ENCODE measurements around the gene KIRREL3. TPM values are rescaled to one million over a fixed set of nuclear protein-coding genes. Genes with fewer than 3 reads are reported as not detected.

The KIRREL3 gene
- total and polyA plus RNA-seq, 9 donors = 0.25 to 5.3 (median 0.48) TPM

GRCh38 chr11:126653040-126653439 lies 347.5 kb downstream of the KIRREL3 start:
- Histone ChIP-seq H3K4me3 (no peak overlapping the region), H3K9me3 (no peaks in the 10 kb centered on the region), H3K27ac (no peak overlapping the region), H3K4me1 (ENCODE audit: insufficient read depth) (no peaks in the 10 kb centered on the region), H3K27me3 (no peaks in the 10 kb centered on the region), H3K36me3 (no peaks in the 10 kb centered on the region)
- intact Hi-C loops (cut with DNase I) = no loop called here
- no peak for DNase-seq
- 81 to 83% (median 82%) methylated on average over 8 of the region's 8 CpGs for WGBS, 3 donors
- TF ChIP-seq POLR2A (IDR thresholded peaks at IDR 0.05) (no peak), CTCF (IDR thresholded peaks at IDR 0.05) (no peak), EP300 (IDR thresholded peaks at IDR 0.05) (no peak)

- no peaks in the 10 kb centered on the region for H3K36me3 ChIP-seq
- H3K9me3 ChIP-seq = no peaks in the 10 kb centered on the region
- intact Hi-C loops (cut with DNase I) = no loop called here
- DNase-seq = no peak
- H3K4me3 ChIP-seq = no peak overlapping the region
- 57 to 61% (median 61%) methylated on average over 5 of the region's 5 CpGs for WGBS, 3 donors
- TF ChIP-seq CTCF (IDR thresholded peaks at IDR 0.05) (no peak), POLR2A (IDR thresholded peaks at IDR 0.05) (no peak), EP300 (IDR thresholded peaks at IDR 0.05) (no peak)
- H3K4me1 ChIP-seq (ENCODE audit: insufficient read depth) = no peaks in the 10 kb centered on the region
- no peak overlapping the region for H3K27ac ChIP-seq
- H3K27me3 ChIP-seq = no peaks in the 10 kb centered on the region
Measured at GRCh38 chr11:126647735-126648134, 352.8 kb downstream of the KIRREL3 start.

GRCh38 chr11:126646701-126647557 lies 353.6 kb downstream of the KIRREL3 start:
- H3K27ac ChIP-seq = no peak overlapping the region
- intact Hi-C loops (cut with DNase I) = no loop called here
- TF ChIP-seq EP300 (IDR thresholded peaks at IDR 0.05) (no peak), POLR2A (IDR thresholded peaks at IDR 0.05) (no peak), CTCF (IDR thresholded peaks at IDR 0.05) (no peak)
- H3K27me3 ChIP-seq = no peaks in the 10 kb centered on the region
- no peaks in the 10 kb centered on the region for H3K9me3 ChIP-seq
- DNase-seq = no peak
- H3K4me1 ChIP-seq (ENCODE audit: insufficient read depth) = no peaks in the 10 kb centered on the region
- no peaks in the 10 kb centered on the region for H3K36me3 ChIP-seq
- no peak overlapping the region for H3K4me3 ChIP-seq
- WGBS, 3 donors = 81 to 86% (median 82%) methylated on average over 10 of the region's 10 CpGs

- Histone ChIP-seq H3K27me3 (no peaks in the 10 kb centered on the region), H3K36me3 (no peaks in the 10 kb centered on the region), H3K4me3 (no peak overlapping the region), H3K9me3 (no peaks in the 10 kb centered on the region), H3K27ac (no peak overlapping the region), H3K4me1 (ENCODE audit: insufficient read depth) (no peaks in the 10 kb centered on the region)
- DNase-seq = no peak
- TF ChIP-seq POLR2A (IDR thresholded peaks at IDR 0.05) = no peak
- intact Hi-C loops (cut with DNase I) = no loop called here
- 76 to 82% (median 77%) methylated on average over 7 of the region's 7 CpGs for WGBS, 3 donors
Measured at GRCh38 chr11:126645186-126645585, 355.4 kb downstream of the KIRREL3 start.

GRCh38 chr11:126640186-126640585 lies 360.4 kb downstream of the KIRREL3 start:
- TF ChIP-seq CTCF (IDR thresholded peaks at IDR 0.05) = no peak
- no peak for TF ChIP-seq POLR2A (IDR thresholded peaks at IDR 0.05)
- TF ChIP-seq EP300 (IDR thresholded peaks at IDR 0.05) = no peak
- Histone ChIP-seq H3K9me3 (no peaks in the 10 kb centered on the region), H3K36me3 (no peaks in the 10 kb centered on the region), H3K27ac (no peak overlapping the region), H3K4me1 (ENCODE audit: insufficient read depth) (no peaks in the 10 kb centered on the region), H3K27me3 (no peaks in the 10 kb centered on the region), H3K4me3 (no peak overlapping the region)
- DNase-seq = no peak
- intact Hi-C loops (cut with DNase I) = no loop called here
- WGBS, 3 donors = 70 to 85% (median 79%) methylated on average over 12 of the region's 12 CpGs

All from ovary (tissue), 9 donors.